Measurements from ENCODE around the gene SLC7A14.
A peak's percentile ranks its signal among the peaks of the same experiment; 100 is the strongest.

The SLC7A14 gene

GRCh38 chr3:170442947-170443346 lies 142.9 kb downstream of the SLC7A14 start:
- Histone ChIP-seq H2BK15ac (replicated peaks; ENCODE audit: low read depth) (no peak overlapping the region), H3K18ac (ENCODE audit: low read length) (no peak overlapping the region), H2AK5ac (ENCODE audit: low read length) (no peak overlapping the region), H4K8ac (ENCODE audit: low read depth, low read length) (no peak overlapping the region), H3K4me2 (ENCODE audit: low read length) (no peak overlapping the region), H3K23ac (ENCODE audit: low read length) (no peak overlapping the region), H3K4me1 (ENCODE audit: control insufficient read depth, low read depth, low read length) (no peaks in the 10 kb centered on the region), H3K79me2 (ENCODE audit: control insufficient read depth, insufficient read depth, low read length) (no peaks in the 10 kb centered on the region), H2BK5ac (ENCODE audit: low read length) (no peak overlapping the region), H2BK120ac (ENCODE audit: low read depth, low read length) (no peak overlapping the region), H3K4ac (ENCODE audit: low read depth, low read length) (no peak overlapping the region), H4K5ac (ENCODE audit: low read length) (no peak overlapping the region), H3K79me1 (ENCODE audit: low read length) (no peaks in the 10 kb centered on the region), H3K27ac (ENCODE audit: low read depth, low read length) (no peak overlapping the region), H3K56ac (ENCODE audit: low read length) (no peak overlapping the region), H3K4me3 (ENCODE audit: low read length) (no peak overlapping the region), H3K36me3 (ENCODE audit: control insufficient read depth, insufficient read depth, low read length) (no peaks in the 10 kb centered on the region), H3K27me3 (ENCODE audit: insufficient read depth, low read length, poor library complexity) (no peaks in the 10 kb centered on the region), H3K9ac (ENCODE audit: low read length) (no peak overlapping the region)
- no peak for DNase-seq

DNA sequence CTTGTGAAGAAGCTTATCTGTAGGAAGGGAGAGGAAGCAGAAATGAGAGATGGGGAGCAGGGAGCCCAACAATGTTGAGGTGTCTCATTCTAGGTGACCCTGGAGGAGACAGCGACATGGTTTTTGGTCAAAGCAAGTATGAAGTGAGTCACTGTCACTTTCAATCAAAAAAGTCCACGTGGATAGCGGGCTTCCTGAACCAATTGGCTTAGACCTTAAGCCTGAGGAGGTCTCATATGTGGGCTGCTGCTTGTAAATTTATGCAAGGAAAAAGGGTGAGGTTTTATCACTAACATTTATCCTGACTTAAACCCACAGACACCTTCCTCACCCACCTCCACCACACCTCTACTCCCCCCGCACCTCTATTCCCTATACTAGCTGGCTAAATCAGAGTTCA lies 144.5 kb downstream of the SLC7A14 start:
- H3K79me2 ChIP-seq (ENCODE audit: control insufficient read depth, insufficient read depth, low read length) = no peaks in the 10 kb centered on the region
- H2BK120ac ChIP-seq (ENCODE audit: low read depth, low read length) = no peak overlapping the region
- H2AK5ac ChIP-seq (ENCODE audit: low read length) = no peak overlapping the region
- H3K27me3 ChIP-seq (ENCODE audit: insufficient read depth, low read length, poor library complexity) = no peaks in the 10 kb centered on the region
- no peak overlapping the region for H3K9ac ChIP-seq (ENCODE audit: low read length)
- H3K4me2 ChIP-seq (ENCODE audit: low read length) = no peak overlapping the region
- no peak overlapping the region for H3K4ac ChIP-seq (ENCODE audit: low read depth, low read length)
- H3K18ac ChIP-seq (ENCODE audit: low read length) = no peak overlapping the region
- no peaks in the 10 kb centered on the region for H3K4me1 ChIP-seq (ENCODE audit: control insufficient read depth, low read depth, low read length)
- no peak overlapping the region for H4K8ac ChIP-seq (ENCODE audit: low read depth, low read length)
- H3K79me1 ChIP-seq (ENCODE audit: low read length) = no peaks in the 10 kb centered on the region
- H4K5ac ChIP-seq (ENCODE audit: low read length) = no peak overlapping the region
- H2BK15ac ChIP-seq (replicated peaks; ENCODE audit: low read depth) = no peak overlapping the region
- H2BK5ac ChIP-seq (ENCODE audit: low read length) = no peak overlapping the region
- WGBS (ENCODE audit: extremely low coverage, insufficient coverage, low lambda C conversion rate) = no CpG with 5 or more reads among the region's 4 CpGs
- DNase-seq = no peak
- H3K4me3 ChIP-seq (ENCODE audit: low read length) = no peak overlapping the region
- H3K23ac ChIP-seq (ENCODE audit: low read length) = no peak overlapping the region
- H3K56ac ChIP-seq (ENCODE audit: low read length) = no peak overlapping the region
- no peaks in the 10 kb centered on the region for H3K36me3 ChIP-seq (ENCODE audit: control insufficient read depth, insufficient read depth, low read length)
- H3K27ac ChIP-seq (ENCODE audit: low read depth, low read length) = no peak overlapping the region

DNA sequence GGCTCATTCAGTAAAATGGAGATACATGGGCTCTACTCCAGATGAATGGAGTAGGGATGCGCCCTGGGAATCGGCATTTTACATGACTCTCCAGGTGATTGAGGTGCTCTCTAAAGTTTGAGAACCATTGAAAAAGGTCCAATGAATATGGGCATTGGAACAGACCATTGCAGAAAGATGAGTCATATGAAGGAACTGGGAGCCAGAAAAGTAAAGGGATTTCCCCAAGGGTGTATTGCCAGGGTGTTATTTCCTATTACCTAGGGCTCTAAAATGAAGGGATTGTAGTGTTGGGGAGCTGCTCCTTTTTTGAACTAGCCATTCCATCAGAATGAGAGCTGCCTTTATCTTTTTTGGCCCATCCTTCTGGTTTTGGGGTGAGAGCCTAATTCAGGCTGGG lies 145.5 kb downstream of the SLC7A14 start:
- Histone ChIP-seq H3K27ac (ENCODE audit: low read depth, low read length) (no peak overlapping the region), H3K79me2 (ENCODE audit: control insufficient read depth, insufficient read depth, low read length) (no peaks in the 10 kb centered on the region), H3K4me3 (ENCODE audit: low read length) (no peak overlapping the region), H2BK15ac (replicated peaks; ENCODE audit: low read depth) (no peak overlapping the region), H3K27me3 (ENCODE audit: insufficient read depth, low read length, poor library complexity) (no peaks in the 10 kb centered on the region), H3K4me1 (ENCODE audit: control insufficient read depth, low read depth, low read length) (no peaks in the 10 kb centered on the region), H2BK5ac (ENCODE audit: low read length) (no peak overlapping the region), H2AK5ac (ENCODE audit: low read length) (no peak overlapping the region), H3K9ac (ENCODE audit: low read length) (no peak overlapping the region), H4K5ac (ENCODE audit: low read length) (no peak overlapping the region), H3K56ac (ENCODE audit: low read length) (no peak overlapping the region), H4K8ac (ENCODE audit: low read depth, low read length) (no peak overlapping the region), H3K4me2 (ENCODE audit: low read length) (no peak overlapping the region), H3K18ac (ENCODE audit: low read length) (no peak overlapping the region), H3K79me1 (ENCODE audit: low read length) (no peaks in the 10 kb centered on the region), H2BK120ac (ENCODE audit: low read depth, low read length) (no peak overlapping the region), H3K23ac (ENCODE audit: low read length) (no peak overlapping the region), H3K36me3 (ENCODE audit: control insufficient read depth, insufficient read depth, low read length) (no peaks in the 10 kb centered on the region), H3K4ac (ENCODE audit: low read depth, low read length) (no peak overlapping the region)
- WGBS (ENCODE audit: extremely low coverage, insufficient coverage, low lambda C conversion rate) = no CpG with 5 or more reads among the region's 2 CpGs
- DNase-seq = no peak

- H3K18ac ChIP-seq (ENCODE audit: low read length) = no peak overlapping the region
- no peaks in the 10 kb centered on the region for H3K36me3 ChIP-seq (ENCODE audit: control insufficient read depth, insufficient read depth, low read length)
- no peak overlapping the region for H3K56ac ChIP-seq (ENCODE audit: low read length)
- DNase-seq = no peak
- no peak overlapping the region for H2BK5ac ChIP-seq (ENCODE audit: low read length)
- H3K9ac ChIP-seq (ENCODE audit: low read length) = no peak overlapping the region
- no peaks in the 10 kb centered on the region for H3K79me1 ChIP-seq (ENCODE audit: low read length)
- no peak overlapping the region for H4K8ac ChIP-seq (ENCODE audit: low read depth, low read length)
- no peaks in the 10 kb centered on the region for H3K4me1 ChIP-seq (ENCODE audit: control insufficient read depth, low read depth, low read length)
- H3K27me3 ChIP-seq (ENCODE audit: insufficient read depth, low read length, poor library complexity) = no peaks in the 10 kb centered on the region
- H3K4me2 ChIP-seq (ENCODE audit: low read length) = no peak overlapping the region
- H3K4ac ChIP-seq (ENCODE audit: low read depth, low read length) = no peak overlapping the region
- no peaks in the 10 kb centered on the region for H3K79me2 ChIP-seq (ENCODE audit: control insufficient read depth, insufficient read depth, low read length)
- no CpG with 5 or more reads among the region's 1 CpG for WGBS (ENCODE audit: extremely low coverage, insufficient coverage, low lambda C conversion rate)
- no peak overlapping the region for H2BK120ac ChIP-seq (ENCODE audit: low read depth, low read length)
- H4K5ac ChIP-seq (ENCODE audit: low read length) = no peak overlapping the region
- no peak overlapping the region for H2BK15ac ChIP-seq (replicated peaks; ENCODE audit: low read depth)
- no peak overlapping the region for H2AK5ac ChIP-seq (ENCODE audit: low read length)
- no peak overlapping the region for H3K23ac ChIP-seq (ENCODE audit: low read length)
- no peak overlapping the region for H3K4me3 ChIP-seq (ENCODE audit: low read length)
- H3K27ac ChIP-seq (ENCODE audit: low read depth, low read length) = no peak overlapping the region
Observed at GRCh38 chr3:170438836-170439235, 147.0 kb downstream of the SLC7A14 start.

DNA sequence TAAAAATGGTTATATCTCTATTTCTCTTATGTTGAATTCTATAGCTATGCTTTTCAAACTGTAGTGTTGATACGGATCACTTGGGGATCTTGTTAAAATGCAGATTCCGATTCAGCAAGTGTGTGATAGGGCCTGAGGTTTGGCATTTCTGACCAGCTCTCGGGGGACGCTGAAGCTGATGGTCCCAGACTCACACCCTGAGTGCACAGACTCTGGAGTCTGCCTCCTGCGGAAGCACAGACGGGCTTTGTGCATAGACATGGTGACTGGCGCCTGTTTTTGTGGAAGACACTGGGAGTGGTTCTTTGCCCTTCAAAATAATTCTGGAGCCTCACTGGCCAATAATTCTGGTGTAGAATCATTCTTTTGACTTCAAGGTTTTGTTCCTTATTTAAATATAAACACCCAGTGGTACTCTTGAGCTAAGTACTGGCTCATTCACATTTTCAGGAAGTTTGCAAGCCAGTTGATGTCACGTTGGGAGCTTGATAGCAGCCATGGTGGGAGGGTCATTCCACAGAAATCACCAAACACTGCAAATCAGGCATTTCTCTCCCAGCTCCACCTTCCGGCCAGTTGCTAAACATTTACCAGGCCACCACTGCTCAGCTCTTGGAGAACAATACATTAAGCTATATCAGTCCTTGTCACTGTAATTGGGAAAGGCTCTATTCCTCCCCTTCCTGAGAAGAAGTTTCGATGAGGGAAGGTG lies 148.0 kb downstream of the SLC7A14 start:
- no peak overlapping the region for H3K9ac ChIP-seq (ENCODE audit: low read length)
- no peaks in the 10 kb centered on the region for H3K36me3 ChIP-seq (ENCODE audit: control insufficient read depth, insufficient read depth, low read length)
- H4K8ac ChIP-seq (ENCODE audit: low read depth, low read length) = no peak overlapping the region
- H2BK15ac ChIP-seq (replicated peaks; ENCODE audit: low read depth) = no peak overlapping the region
- no peak overlapping the region for H3K56ac ChIP-seq (ENCODE audit: low read length)
- no peaks in the 10 kb centered on the region for H3K79me2 ChIP-seq (ENCODE audit: control insufficient read depth, insufficient read depth, low read length)
- no peak overlapping the region for H3K4me3 ChIP-seq (ENCODE audit: low read length)
- no peak overlapping the region for H2AK5ac ChIP-seq (ENCODE audit: low read length)
- no peaks in the 10 kb centered on the region for H3K4me1 ChIP-seq (ENCODE audit: control insufficient read depth, low read depth, low read length)
- no peak overlapping the region for H3K4ac ChIP-seq (ENCODE audit: low read depth, low read length)
- H4K5ac ChIP-seq (ENCODE audit: low read length) = no peak overlapping the region
- no peaks in the 10 kb centered on the region for H3K27me3 ChIP-seq (ENCODE audit: insufficient read depth, low read length, poor library complexity)
- H3K18ac ChIP-seq (ENCODE audit: low read length) = no peak overlapping the region
- H3K27ac ChIP-seq (ENCODE audit: low read depth, low read length) = no peak overlapping the region
- WGBS (ENCODE audit: extremely low coverage, insufficient coverage, low lambda C conversion rate) = no CpG with 5 or more reads among the region's 10 CpGs
- H2BK5ac ChIP-seq (ENCODE audit: low read length) = no peak overlapping the region
- H2BK120ac ChIP-seq (ENCODE audit: low read depth, low read length) = no peak overlapping the region
- H3K23ac ChIP-seq (ENCODE audit: low read length) = no peak overlapping the region
- H3K4me2 ChIP-seq (ENCODE audit: low read length) = no peak overlapping the region
- peak; percentile 60 for DNase-seq
- no peaks in the 10 kb centered on the region for H3K79me1 ChIP-seq (ENCODE audit: low read length)

GRCh38 chr3:170437176-170437575 lies 148.7 kb downstream of the SLC7A14 start:
- no peak overlapping the region for H2BK120ac ChIP-seq (ENCODE audit: low read depth, low read length)
- H4K5ac ChIP-seq (ENCODE audit: low read length) = no peak overlapping the region
- no peak overlapping the region for H2AK5ac ChIP-seq (ENCODE audit: low read length)
- no peak overlapping the region for H3K9ac ChIP-seq (ENCODE audit: low read length)
- no peak for DNase-seq
- H3K56ac ChIP-seq (ENCODE audit: low read length) = no peak overlapping the region
- H3K79me2 ChIP-seq (ENCODE audit: control insufficient read depth, insufficient read depth, low read length) = no peaks in the 10 kb centered on the region
- H3K36me3 ChIP-seq (ENCODE audit: control insufficient read depth, insufficient read depth, low read length) = peaks cover 2% of the 10 kb centered on the region
- H3K4ac ChIP-seq (ENCODE audit: low read depth, low read length) = no peak overlapping the region
- no peak overlapping the region for H2BK15ac ChIP-seq (replicated peaks; ENCODE audit: low read depth)
- H3K27me3 ChIP-seq (ENCODE audit: insufficient read depth, low read length, poor library complexity) = no peaks in the 10 kb centered on the region
- no peaks in the 10 kb centered on the region for H3K4me1 ChIP-seq (ENCODE audit: control insufficient read depth, low read depth, low read length)
- WGBS (ENCODE audit: extremely low coverage, insufficient coverage, low lambda C conversion rate) = no CpG with 5 or more reads among the region's 4 CpGs
- no peak overlapping the region for H3K4me3 ChIP-seq (ENCODE audit: low read length)
- no peak overlapping the region for H3K23ac ChIP-seq (ENCODE audit: low read length)
- H4K8ac ChIP-seq (ENCODE audit: low read depth, low read length) = no peak overlapping the region
- no peak overlapping the region for H2BK5ac ChIP-seq (ENCODE audit: low read length)
- H3K79me1 ChIP-seq (ENCODE audit: low read length) = no peaks in the 10 kb centered on the region
- H3K4me2 ChIP-seq (ENCODE audit: low read length) = no peak overlapping the region
- H3K27ac ChIP-seq (ENCODE audit: low read depth, low read length) = no peak overlapping the region
- no peak overlapping the region for H3K18ac ChIP-seq (ENCODE audit: low read length)
